Hematopoietic multipotent progenitor cell treated with erythropoietin and hydrocortisone succinate and interleukin-3 and kit ligand, for 4 days (in vitro differentiated cells): ENCODE data around the gene CCL22.
"Not testable (repeated sequence)": the region's sequence is repeated elsewhere in the genome, so short reads cannot be mapped to it uniquely, and the experiment has no call there.

ENCODE experiments used
- DNase-seq: peaks from one replicate; pipeline ENCODE4 v3.0.0-alpha.2; 2015

Gene CCL22

DNA sequence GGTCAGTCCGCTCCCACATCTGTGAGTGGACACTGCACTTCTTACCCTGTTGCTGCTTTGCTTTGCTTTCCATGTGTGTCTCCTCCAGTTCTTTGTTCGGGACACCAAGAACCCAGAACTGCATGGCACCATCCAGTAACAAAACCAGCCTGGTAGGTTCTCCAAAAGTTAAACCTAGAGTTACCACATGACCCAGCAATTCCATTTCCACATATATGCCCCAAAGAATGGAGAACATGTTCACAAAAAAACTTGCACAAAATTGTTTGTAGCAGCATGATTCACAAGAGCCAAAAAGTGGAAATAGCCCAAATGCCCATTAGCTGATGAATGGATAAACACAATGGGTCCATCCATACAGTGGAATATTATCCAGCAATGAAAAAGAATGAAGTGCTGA lies 10.3 kb upstream of the CCL22 start:
- no peak for DNase-seq

DNA sequence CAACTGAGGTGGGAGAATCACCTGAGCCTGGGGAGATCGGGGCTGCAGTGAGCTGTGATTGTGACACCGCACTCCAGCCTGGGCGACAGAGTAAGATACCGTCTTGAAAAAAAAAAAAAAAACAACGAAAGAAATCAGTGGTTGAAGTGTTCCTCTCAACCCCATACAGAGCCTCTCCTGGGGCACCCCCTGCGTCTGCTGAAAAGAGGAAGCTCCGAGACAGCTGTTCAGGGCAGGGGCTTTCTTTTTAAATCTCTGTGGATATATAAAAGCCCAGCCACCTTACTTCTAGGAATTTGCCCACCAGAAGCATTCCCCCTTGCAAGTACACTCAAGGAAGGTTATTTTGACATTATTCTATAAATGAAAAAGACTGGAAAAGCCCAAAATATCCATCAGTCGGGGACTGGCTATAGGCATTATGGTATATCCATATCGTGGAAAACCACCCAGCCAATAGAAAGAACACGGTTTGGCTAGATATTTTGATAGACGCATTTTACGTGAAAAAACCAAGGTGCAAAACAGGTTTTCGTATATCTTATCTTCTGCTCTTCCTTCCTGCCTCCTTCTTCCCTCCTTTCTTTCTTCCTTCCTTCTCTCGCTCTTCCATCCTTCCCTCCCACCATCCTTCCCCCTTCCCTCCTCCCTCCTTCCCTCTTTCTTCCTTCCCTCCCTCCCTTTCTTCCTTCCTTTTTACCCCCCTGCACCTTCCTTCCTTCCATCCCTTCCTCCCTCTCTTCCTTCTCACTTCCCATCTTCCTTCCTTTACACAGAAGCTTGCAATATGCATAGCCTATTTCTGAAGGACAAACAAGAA lies 9.2 kb upstream of the CCL22 start:
- peak; percentile 73 for DNase-seq

DNA sequence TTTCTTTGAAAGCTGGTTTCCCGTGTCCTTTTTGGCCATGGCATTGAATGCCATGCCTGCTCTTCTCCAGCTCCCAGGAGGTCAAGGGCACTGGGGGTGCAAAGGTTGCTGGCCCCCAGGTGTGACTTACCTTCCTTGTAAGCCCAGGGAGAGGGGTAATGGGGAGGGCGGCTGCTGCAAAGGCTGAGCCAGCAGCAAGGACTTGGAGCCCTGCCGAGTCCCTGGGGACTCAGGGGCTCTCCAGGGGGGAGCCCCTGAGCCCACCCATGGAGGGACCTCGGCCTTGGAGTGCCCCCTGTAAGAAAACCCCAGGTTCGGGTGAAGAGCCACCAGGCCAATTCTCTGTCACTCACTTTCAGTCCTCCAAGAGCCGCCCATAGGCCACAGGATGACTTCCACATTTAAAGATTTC lies 5.9 kb upstream of the CCL22 start:
- no peak for DNase-seq

DNA sequence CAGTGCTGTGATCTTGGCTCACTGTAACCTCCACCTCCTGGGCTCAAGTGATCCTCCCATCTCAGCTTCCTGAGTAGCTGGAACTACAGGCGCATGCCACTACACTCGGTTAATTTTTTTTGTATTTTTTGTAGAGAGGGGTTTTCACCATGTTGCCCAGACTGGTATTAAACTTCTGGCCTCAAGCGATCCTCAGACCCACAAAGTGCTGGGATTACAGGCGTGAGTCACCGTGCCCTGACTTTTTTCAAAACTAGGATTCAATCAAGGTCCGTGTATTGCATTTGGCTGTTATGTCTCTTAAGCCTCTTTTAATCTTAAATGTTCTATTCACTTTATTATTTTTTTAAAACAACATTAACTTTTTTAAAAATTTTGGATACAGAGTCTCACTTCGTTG lies 4.3 kb upstream of the CCL22 start:
- no peak for DNase-seq

DNA sequence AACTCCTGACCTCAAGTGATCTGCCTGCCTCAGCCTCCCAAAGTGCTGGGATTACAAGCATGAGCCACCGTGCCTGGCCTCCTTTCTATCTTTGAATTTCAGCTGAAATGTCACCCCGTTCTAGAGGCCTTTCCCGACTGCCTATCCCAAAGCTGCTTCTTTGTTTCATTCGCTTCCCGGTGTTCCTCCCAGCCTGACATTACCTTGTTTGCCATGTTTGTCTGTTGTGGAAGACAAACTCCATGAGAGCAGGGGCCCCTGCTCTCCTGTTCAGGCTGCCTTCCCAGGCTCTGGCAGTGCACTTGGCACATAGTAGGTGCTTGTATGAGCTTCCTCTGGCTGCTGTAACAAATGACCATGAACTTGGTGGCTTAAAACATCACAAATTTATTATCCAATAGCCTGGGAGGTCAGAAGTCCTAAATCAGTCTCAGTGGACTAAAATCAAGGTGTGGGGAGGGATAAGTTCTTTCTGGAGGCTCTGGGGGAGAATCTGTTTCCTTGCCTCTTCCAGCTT lies 2.6 kb upstream of the CCL22 start:
- DNase-seq = no peak

DNA sequence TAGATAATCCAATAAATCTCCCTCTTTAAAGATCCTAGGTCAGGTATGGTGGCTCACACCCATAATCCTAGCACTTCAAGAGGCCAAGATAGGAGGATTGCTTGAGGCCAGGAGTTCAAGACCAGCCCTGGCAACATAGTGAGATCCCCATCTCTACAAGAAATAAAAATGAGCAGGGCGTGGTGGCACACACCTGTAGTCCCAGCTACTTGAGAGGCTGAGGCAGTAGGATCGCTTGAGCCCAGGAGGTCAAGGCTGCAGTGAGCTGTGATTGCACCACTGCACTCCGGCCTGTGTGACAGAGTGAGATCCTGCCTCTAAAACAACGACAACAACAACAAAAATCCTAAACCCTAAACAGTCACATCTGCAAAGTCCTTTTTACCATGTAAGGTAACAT lies 2.0 kb upstream of the CCL22 start:
- no peak for DNase-seq

GRCh38 chr16:57357330-57358085 lies 1.1 kb upstream of the CCL22 start:
- DNase-seq = no peak

DNA sequence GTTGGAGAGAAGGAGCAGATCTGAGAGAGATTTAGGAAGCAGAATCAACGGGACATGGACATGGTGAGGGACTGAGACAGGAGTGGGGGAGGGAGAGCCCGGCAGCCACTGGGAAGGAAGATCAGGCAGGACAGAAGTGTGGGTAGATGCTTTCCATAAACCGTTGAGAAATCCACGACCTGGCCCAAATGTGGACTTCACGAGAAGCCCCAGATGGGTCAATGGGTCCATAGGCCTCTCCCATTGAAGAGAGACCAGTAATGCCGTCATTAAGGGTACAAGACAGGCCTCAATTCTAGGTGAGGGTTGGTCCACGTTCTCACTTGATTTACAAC lies 530 bp upstream of the CCL22 start:
- no peak for DNase-seq

DNA sequence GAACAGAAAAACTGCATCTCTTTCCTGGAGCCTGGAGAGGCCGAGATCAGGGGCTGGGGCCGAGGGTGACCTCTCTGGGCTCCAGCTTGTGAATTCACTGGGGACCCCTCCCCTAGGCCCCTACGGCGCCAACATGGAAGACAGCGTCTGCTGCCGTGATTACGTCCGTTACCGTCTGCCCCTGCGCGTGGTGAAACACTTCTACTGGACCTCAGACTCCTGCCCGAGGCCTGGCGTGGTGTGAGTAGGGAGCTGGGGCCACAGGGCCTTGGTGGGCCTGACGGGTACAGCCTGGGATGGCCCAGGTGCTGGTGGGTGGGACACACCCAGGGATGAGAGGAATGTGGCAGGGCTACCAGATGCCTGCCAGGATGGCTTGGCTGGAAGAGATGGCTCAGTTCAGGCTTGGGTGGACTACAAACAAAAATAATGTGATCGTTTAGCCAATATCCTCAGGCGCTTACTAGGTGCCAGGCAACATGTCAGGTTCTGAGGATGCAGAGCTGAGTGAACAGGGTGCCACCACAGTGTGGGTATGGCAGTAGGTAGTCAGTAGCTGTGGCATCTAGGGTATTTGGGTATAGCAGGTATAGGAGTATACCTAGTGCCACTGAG lies 1.8 kb downstream of the CCL22 start:
- DNase-seq = no peak

- DNase-seq = no peak
Observed at GRCh38 chr16:57361404-57361803, 2.8 kb downstream of the CCL22 start.

DNA sequence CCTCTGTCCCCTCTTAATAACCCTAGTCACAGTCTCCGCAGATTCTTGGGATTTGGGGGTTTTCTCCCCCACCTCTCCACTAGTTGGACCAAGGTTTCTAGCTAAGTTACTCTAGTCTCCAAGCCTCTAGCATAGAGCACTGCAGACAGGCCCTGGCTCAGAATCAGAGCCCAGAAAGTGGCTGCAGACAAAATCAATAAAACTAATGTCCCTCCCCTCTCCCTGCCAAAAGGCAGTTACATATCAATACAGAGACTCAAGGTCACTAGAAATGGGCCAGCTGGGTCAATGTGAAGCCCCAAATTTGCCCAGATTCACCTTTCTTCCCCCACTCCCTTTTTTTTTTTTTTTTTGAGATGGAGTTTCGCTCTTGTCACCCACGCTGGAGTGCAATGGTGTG lies 5.6 kb downstream of the CCL22 start:
- no peak for DNase-seq

- DNase-seq = peak; percentile 49
Observed at GRCh38 chr16:57366544-57367040, 8.0 kb downstream of the CCL22 start.

- DNase-seq = no peak
Observed at GRCh38 chr16:57367116-57367752, 8.7 kb downstream of the CCL22 start.

- DNase-seq = no peak
Observed at GRCh38 chr16:57371494-57372371, 13.2 kb downstream of the CCL22 start.

- DNase-seq = no peak
Observed at GRCh38 chr16:57372372-57373116, 14.0 kb downstream of the CCL22 start, which contains the start of gene CX3CL1. Gene CX3CL1, plus strand, starts transcription at chr16:57372490. Its CDS starts 79 bp downstream, at chr16:57372569.

GRCh38 chr16:57373117-57373947 lies 14.7 kb downstream of the CCL22 start:
- no peak for DNase-seq

DNA sequence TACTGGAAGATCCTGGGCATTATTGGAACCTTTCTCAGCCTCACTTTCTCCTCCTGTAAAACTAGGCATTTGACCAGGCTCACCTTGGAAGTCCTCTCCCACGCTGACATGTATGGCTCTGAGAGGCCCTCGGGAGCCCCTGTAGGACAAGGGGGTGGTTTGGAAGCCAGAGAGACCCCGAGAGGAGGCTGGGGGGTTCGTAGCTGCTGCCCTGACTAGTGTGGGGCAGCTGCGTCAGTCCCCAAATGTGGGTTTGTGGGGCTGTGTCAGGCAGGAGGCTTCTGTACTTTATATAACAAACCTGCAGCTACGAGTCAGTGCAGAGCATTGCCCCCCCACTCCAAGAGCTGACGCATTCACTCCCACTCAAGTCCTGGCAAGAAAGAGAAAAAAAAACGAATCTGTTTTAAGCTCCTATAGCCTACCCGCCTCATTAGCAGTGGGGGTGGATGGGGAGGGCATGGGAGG lies 15.5 kb downstream of the CCL22 start:
- DNase-seq = no peak

DNA sequence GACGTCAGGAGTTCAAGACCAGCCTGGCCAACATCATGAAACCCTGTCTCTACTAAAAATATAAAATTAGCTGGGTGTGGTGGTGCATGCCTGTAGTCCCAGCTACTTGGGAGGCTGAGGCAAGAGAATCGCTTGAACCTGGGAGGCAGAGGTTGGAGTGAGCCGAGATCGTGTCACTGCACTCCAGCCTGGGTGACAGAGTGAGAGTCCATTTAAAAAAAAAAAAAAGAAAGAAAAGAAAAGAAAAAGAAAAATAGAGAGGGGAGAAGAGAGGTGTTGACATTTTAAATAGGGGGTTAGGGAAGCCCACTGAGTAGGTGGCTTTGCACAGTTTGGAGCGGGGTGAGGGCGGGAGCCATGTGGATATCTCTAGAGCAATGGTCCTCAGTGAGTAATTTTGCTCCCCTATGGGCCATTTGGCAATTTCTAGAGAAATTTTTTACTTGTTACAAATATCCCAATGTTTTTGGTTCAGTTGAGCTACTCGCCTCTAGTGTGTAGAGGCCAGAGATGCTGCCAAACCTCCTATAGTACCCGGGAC lies 16.4 kb downstream of the CCL22 start:
- not testable (repeated sequence) for DNase-seq

GRCh38 chr16:57376313-57376818 lies 17.8 kb downstream of the CCL22 start:
- DNase-seq = no peak
